ENCODE data around the gene AKR1C8.
A peak's percentile ranks its signal among the peaks of the same experiment; 100 is the strongest.
"Not testable (repeated sequence)": the region's sequence is repeated elsewhere in the genome, so short reads cannot be mapped to it uniquely, and the experiment has no call there.

Gene AKR1C8

DNA sequence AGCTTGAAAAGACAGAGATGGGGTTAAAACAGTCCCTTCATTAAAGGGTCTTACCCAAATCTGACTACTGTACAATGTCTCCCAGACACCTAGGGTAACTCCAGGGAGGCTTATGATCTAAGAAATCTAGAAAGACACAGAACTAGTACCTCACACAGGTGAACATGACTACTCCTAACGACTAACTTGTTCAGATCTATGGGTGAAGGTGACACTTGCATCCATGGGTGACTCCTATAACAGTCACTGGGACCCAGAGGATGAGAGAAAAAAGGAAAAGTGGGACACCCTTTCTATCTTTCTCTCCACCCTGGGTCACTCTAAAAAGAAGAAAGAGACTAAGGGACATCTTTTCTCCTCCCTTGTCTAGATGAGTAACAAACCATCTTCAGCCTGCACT, 19.2 kb downstream of the AKR1C8 start:
- FAIRE-seq: no peak

GRCh38 chr10:5163487-5163886, 21.5 kb downstream of the AKR1C8 start:
- FAIRE-seq: no peak

- no peak for FAIRE-seq
These were observed 25.8 kb downstream of the AKR1C8 start for GRCh38 chr10:5159126-5159525.

- FAIRE-seq: no peak
These were observed 27.4 kb downstream of the AKR1C8 start for GRCh38 chr10:5157501-5157900.

GRCh38 chr10:5155951-5156350, 29.0 kb downstream of the AKR1C8 start:
- no peak for FAIRE-seq

GRCh38 chr10:5151076-5151475, 33.9 kb downstream of the AKR1C8 start:
- no peak for FAIRE-seq

DNA sequence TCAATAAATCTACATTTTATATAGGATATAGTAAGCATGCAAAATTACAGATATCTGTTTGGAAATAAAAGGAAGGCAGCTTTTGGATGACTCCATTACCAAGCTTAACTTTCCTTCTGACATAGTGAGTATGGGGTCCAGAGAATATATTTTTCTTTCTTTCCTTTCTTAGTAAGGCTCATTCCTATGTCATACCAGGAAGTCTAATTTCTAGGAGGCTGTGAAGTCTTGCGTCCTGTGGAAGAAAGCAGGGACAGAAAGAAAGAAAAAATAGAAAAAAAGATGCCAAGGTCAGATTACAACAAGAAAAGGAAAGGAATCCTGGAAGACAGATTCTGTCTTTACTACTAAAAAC, 36.3 kb downstream of the AKR1C8 start:
- no peak for FAIRE-seq

DNA sequence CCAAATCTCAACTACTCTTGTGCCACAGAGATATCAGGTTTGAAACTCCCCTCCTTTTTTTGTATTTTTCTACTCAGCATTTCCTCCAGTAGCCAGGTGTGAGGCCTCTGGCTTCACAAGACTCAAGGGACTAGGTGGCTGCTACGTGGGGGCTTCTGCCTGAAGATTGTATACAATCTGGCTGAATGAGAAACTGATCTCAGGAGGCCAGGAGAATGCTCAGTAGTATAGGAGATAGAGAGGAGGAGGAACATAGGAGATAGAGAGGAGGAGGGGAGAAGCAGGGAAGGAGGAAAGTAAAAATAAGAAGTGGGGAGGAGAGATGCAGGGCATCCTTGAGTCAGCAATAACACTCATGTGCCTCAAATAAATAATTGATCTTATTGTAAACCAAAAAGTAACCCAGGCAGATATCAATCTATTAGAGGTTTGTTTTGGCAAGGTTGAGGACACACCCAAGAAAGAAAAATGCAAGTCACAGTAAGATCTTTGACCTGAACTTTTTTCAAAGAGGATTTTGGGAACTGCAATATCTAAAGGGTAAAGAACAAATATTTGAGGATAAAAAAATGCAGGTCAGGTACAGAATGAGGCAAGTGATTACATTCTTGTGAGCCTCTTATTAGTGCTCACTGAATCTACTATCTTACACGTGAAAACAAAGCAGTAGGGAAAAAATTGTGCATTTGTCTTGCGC, 36.8 kb downstream of the AKR1C8 start:
- FAIRE-seq: no peak

- FAIRE-seq: no peak
These were observed 37.5 kb downstream of the AKR1C8 start for GRCh38 chr10:5147255-5147980.

- FAIRE-seq: no peak
These were observed 38.1 kb downstream of the AKR1C8 start for GRCh38 chr10:5146920-5147254.

DNA sequence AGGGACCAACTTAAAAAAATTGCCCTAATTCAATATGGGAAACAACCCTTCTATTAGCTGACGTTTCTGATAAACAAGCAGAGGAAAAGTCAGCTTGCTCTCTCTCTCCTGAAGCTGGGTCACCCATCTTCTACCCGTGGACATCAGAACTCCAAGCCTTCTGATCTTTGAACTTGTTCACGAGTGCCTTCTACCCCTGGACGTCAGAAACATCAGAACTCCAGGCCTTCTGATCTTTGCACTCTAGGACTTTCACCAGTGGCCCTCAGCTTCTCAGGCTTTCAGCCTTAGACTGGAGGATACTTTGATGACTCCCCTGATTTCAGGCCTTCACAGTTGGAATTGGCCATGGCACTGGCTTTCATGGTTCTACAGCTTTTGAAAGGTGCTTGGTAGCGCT, 41.8 kb downstream of the AKR1C8 start:
- no peak for FAIRE-seq

- peak; percentile 27 for FAIRE-seq
These were observed 42.8 kb downstream of the AKR1C8 start for GRCh38 chr10:5142199-5142598.

DNA sequence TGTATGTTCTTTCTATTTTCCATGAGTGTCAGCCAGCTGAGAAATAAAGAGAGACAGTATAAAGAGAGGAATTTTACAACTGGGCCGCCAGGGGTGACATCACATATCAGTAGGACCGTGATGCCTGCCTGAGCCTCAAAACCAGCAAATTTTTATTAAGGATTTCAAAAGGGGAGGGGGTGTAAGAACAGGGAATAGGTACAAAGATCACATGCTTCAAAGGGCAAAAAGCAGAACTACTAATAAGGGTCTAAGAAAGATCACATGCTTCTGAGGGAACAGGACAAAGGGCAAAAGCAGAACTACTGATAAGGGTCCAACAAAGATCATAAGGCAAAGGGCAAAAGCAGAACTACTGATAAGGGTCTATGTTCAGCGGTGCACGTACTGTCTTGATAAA, 47.3 kb downstream of the AKR1C8 start:
- not testable (repeated sequence) for FAIRE-seq

DNA sequence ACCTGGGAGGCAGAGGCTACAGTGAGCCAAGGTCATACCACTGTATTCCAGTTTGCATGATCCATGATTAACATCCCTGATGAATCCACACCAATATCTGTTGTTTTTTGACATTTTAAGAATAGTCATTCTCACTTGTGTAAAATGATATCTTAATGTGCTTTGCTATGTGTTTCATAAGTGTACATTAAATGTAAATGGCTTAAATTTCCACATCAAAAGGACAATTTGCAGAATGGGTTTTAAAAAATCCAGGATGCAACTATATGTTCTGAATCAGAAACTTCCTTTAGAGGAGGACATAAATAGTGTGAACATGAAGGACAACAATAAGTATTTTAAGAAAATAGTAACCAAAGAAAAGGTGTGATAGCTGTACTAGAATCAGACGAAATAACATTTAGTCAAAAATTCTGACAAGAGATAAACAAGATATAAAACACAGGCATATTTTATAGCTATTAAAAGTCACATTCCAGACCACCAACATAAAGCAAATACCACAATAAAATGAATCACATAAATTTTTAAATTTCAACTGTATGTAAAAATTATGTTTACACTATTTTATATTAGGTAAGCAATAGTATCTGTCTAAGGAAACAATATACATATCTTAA, 48.4 kb downstream of the AKR1C8 start:
- FAIRE-seq: no peak

- no peak for FAIRE-seq
These were observed 49.4 kb downstream of the AKR1C8 start for GRCh38 chr10:5135581-5135980.

DNA sequence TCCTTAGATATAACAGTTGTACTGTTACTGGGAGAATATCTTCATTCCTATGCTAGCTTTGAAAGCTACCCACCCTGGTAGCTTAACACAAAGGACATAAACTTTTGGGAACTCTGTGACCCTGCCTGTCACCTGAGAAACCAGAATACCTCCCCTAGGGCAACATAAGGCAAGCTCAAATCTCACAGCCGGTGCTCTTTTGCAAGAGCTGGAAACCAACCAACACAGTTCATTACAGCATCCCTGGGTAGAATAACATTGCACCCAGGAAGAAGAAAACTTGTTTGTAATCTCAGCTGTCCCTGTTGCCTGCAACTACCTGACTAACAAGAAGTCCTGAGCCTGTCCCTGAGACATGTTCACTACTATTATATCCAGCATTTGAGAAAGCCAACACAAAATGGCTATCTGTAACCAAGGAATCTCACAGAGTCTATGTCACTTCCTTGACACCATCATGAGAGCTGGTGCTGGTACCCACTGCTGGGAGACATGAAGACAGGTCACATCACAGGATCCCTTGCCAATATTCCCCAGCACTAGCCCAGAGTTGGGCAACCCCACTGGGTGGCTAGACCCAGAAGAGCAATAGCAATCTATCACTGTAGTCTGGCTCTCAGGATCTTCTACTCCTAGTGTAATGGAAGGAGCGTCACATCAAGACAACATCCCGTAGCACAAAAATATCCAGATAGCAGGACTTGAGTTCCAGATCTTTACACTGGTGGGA, 59.5 kb downstream of the AKR1C8 start:
- FAIRE-seq: no peak

DNA sequence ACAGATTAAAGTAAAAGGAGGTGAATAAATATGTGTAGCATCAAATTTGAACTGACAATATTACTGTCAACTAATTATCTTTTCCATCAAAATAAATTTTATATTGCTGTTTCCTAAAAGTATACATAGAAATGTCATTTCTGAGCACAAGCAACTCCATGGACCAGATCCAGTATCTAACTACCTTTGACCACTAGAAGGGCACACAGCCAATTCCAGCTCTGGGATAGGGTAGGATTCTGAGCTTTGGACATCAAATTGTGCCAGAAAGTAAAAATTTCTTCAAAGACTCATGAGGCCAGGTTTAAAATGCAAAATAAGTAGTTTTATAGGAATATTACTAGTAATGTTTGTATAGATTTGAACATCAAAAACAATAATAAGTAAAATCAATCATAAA, 61.1 kb downstream of the AKR1C8 start:
- no peak for FAIRE-seq

DNA sequence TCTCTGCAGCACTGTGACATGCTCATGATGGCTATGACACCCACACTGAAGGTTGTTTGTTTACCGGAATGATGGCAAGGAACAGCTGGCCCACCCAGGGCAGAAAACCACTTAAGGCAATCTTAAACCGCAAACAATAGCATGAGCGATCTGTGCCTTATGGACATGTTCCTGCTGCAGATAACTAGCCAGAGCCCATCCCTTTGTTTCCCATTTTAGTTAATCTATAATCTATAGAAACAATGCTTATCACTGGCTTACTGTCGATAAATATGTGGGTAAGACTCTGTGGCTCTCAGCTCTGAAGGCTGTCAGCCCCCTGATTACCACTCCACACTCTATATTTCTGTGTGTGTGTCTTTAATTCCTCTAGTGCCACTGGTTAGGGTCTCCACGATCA, 65.0 kb downstream of the AKR1C8 start:
- not testable (repeated sequence) for FAIRE-seq

DNA sequence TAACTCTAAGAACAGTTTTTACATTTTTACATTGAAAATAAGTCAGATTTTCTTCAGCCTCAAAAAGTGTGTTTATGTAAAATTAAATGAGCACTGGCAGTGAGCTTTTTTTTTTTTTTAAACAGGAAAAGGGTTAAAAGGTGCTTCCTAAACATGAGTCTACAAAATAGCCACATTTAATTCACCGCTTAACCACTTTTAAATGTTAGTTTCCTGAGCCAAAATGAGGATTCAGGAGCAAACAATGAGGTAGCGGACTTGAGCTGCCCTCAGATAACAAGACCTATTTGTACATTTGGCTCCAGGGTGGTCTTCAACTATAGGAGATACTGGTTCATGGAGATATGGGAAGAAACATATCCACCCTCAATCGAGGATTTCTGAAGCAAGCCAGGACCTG, 67.9 kb downstream of the AKR1C8 start:
- no peak for FAIRE-seq

DNA sequence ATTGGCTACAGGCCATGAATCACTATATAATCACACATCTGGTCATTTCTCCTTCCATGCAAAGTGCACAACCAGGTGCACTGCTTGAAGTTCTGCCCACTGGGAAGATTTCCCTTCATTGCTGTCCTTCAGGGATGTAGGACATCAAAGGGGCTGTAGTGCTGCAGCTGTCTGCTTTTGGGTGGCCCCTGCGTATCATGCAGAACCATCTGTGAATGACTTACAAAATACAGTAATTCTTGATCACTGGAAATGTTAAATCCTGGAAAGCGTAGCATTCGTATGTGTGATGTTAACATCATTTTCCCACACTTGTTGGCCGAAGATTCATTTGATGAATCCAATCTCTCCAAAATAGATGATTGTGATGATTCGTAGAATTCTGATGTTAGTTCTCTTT, 68.3 kb downstream of the AKR1C8 start:
- no peak for FAIRE-seq

- not testable (repeated sequence) for FAIRE-seq
These were observed 75.1 kb downstream of the AKR1C8 start for GRCh38 chr10:5109861-5110260.

- FAIRE-seq: no peak
These were observed 76.1 kb downstream of the AKR1C8 start for GRCh38 chr10:5108658-5109416.

Data from islet of Langerhans (tissue), 1 donor.